Neuronal stem cell (in vitro differentiated cells): ENCODE results near the gene KRTAP10-1.

ENCODE experiments used
- DNase-seq: peaks from one replicate; pipeline ENCODE4 v3.0.0-alpha.2; 2013; ENCODE audit warnings: low spot score
- H2AFZ ChIP-seq: one replicate; pipeline ENCODE4 v1.6.1; 2013; ENCODE audit warnings: mild to moderate bottlenecking, low read length, inconsistent platforms
- H2AK5ac ChIP-seq: 2 replicates; pipeline ENCODE4 v1.6.1; 2013; ENCODE audit warnings: low read depth, mild to moderate bottlenecking, inconsistent platforms, low read length, moderate library complexity, mixed read lengths
- H2BK120ac ChIP-seq: 2 replicates; pipeline ENCODE4 v1.6.1; 2013; ENCODE audit warnings: low read depth, mild to moderate bottlenecking, inconsistent platforms, low read length, moderate library complexity, mixed read lengths
- H2BK12ac ChIP-seq: one replicate; pipeline ENCODE4 v1.6.1; 2013; ENCODE audit warnings: low read length, inconsistent platforms
- H2BK15ac ChIP-seq: 2 replicates; pipeline ENCODE4 v1.6.1; 2013; ENCODE audit warnings: mild to moderate bottlenecking, low read length, inconsistent platforms, mixed read lengths
- H2BK5ac ChIP-seq: one replicate; pipeline ENCODE4 v1.6.1; 2013; ENCODE audit warnings: inconsistent platforms, mild to moderate bottlenecking, low read length, moderate library complexity
- H3K14ac ChIP-seq: one replicate; pipeline ENCODE4 v1.6.1; 2013; ENCODE audit warnings: low read length, inconsistent platforms
- H3K18ac ChIP-seq: 2 replicates; pipeline ENCODE4 v1.6.1; 2013; ENCODE audit warnings: low read length, inconsistent platforms
- H3K23ac ChIP-seq: 2 replicates; pipeline ENCODE4 v1.6.1; 2013; ENCODE audit warnings: low read depth, mild to moderate bottlenecking, mixed read lengths, low read length, inconsistent platforms; ENCODE audit not compliant: poor library complexity
- H3K27ac ChIP-seq: replicated peaks from 3 replicates; pipeline ENCODE4 v1.5.1; 2013; ENCODE audit warnings: low read length, inconsistent platforms
- H3K27me3 ChIP-seq, 3 experiments: 2 replicates each; pipeline ENCODE4 v1.6.1; 2013; ENCODE audit warnings: low read length in 3 of 3, mild to moderate bottlenecking in 2 of 3, inconsistent platforms in 1 of 3, low read depth in 1 of 3, mixed read lengths in 1 of 3, moderate library complexity in 1 of 3; ENCODE audit not compliant: control insufficient read depth in 3 of 3, insufficient read depth in 3 of 3
- H3K36me3 ChIP-seq, 2 donors: replicated peaks in 1 of 2; 2 replicates each; pipeline ENCODE4 v1.6.1; 2013; ENCODE audit warnings: low read length in 2 of 2; ENCODE audit not compliant: control insufficient read depth in 2 of 2, insufficient read depth in 2 of 2
- H3K4ac ChIP-seq: 2 replicates; pipeline ENCODE4 v1.6.1; 2013; ENCODE audit warnings: inconsistent platforms, mild to moderate bottlenecking, low read length, moderate library complexity
- H3K4me1 ChIP-seq, 2 donors: 1 replicate in 1 of 2; 2 replicates in 1 of 2; pipeline ENCODE4 v1.6.1; 2013; ENCODE audit warnings: low read length in 2 of 2, low read depth in 1 of 2; ENCODE audit not compliant: control insufficient read depth in 2 of 2, insufficient read depth in 1 of 2
- H3K4me2 ChIP-seq: one replicate; pipeline ENCODE4 v1.6.1; 2013; ENCODE audit warnings: mild to moderate bottlenecking, low read length, inconsistent platforms; ENCODE audit not compliant: insufficient read depth, poor library complexity, severe bottlenecking
- H3K4me3 ChIP-seq, 2 donors: 2 replicates each; pipeline ENCODE4 v1.5.1; 2013; ENCODE audit warnings: low read length in 2 of 2, mild to moderate bottlenecking in 2 of 2, inconsistent platforms in 1 of 2, moderate library complexity in 1 of 2
- H3K79me1 ChIP-seq: one replicate; pipeline ENCODE4 v1.6.1; 2013; ENCODE audit warnings: low read depth, mild to moderate bottlenecking, inconsistent platforms, low read length, moderate library complexity
- H3K9ac ChIP-seq: one replicate; pipeline ENCODE4 v1.6.1; 2013; ENCODE audit warnings: mild to moderate bottlenecking, low read depth, low read length, inconsistent platforms; ENCODE audit not compliant: poor library complexity
- H3K9me3 ChIP-seq, 2 donors: replicated peaks in 1 of 2; 2 replicates each; pipeline versions ENCODE3 to v1.6.1; 2013; ENCODE audit warnings: low read length in 2 of 2, mild to moderate bottlenecking in 2 of 2, inconsistent platforms in 1 of 2, low read depth in 1 of 2, mixed read lengths in 1 of 2, moderate library complexity in 1 of 2; ENCODE audit not compliant: control insufficient read depth in 2 of 2, insufficient read depth in 1 of 2
- H4K8ac ChIP-seq: one replicate; pipeline ENCODE4 v1.6.1; 2013; ENCODE audit warnings: low read depth, mild to moderate bottlenecking, inconsistent platforms, low read length, moderate library complexity
- H4K91ac ChIP-seq: one replicate; pipeline ENCODE4 v1.6.1; 2013; ENCODE audit warnings: low read length, low read depth, mild to moderate bottlenecking, inconsistent platforms; ENCODE audit not compliant: poor library complexity
- WGBS, 2 donors: extraction: QIAGEN DNeasy Blood & Tissue Kit; methylation state at CpG; one replicate each; pipeline ENCODE4 v1.1.7; 2013; ENCODE audit warnings: missing lambda C conversion rate in 2 of 2, mixed read lengths in 1 of 2; ENCODE audit not compliant: insufficient read length in 2 of 2, insufficient replicate concordance in 1 of 2; ENCODE audit errors: extremely low coverage in 2 of 2; 5-methylcytosine and 5-hydroxymethylcytosine counted together

The KRTAP10-1 gene

DNA sequence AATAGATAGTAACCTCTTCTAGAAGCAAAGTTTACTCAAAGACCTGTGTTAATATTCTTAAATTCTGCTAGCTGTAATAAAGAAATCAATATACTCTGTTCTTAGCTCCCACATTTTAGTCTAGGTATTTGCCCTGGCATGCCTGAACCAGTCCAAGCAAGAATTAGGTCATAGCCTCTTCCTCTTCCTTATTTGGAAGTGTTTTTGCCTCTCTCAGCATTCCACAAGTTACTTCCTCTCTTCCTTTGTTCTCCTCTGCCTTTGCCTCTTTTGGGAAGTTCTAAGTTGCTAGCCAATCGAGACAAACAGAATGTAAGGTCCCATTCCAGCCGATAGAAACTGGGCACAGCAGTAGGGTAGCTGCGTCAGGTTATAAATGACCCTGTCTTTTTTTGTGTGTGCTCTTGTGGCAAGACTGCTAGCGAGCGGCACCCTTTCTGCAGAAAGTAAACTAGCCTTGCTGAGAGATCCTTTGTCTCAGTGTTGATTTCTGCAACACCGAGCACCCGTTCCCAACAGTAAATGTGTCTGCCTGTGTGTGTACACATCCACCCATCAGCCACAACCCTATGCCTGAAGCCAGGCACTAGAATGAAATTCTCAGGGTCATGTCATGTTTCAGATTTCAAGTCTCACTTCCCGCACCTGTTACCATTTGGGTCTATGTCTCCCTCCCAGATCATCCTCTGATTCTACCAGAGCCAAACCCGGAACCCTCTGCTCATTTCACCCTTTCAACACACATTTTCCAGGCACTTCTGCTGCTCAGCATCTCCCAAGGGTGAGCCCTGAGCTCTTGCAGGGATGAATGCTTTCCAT lies 47.2 kb downstream of the KRTAP10-1 start:
- H3K4me2 ChIP-seq, result no peak overlapping the region
- H2BK120ac ChIP-seq, result no peak overlapping the region
- no peak overlapping the region for H2BK12ac ChIP-seq
- no peak overlapping the region for H3K9ac ChIP-seq
- DNase-seq, result no peak
- no peak overlapping the region for H3K4ac ChIP-seq
- no peak overlapping the region for H3K4me3 ChIP-seq
- H2AFZ ChIP-seq, result no peak overlapping the region
- no peak overlapping the region for H2BK15ac ChIP-seq
- no peak overlapping the region for H3K18ac ChIP-seq
- H3K27ac ChIP-seq, result no peak overlapping the region
- H3K27me3 ChIP-seq, result peaks cover 0 to 10% (median 0%) of the 10 kb centered on the region in 3 experiments
- H3K79me1 ChIP-seq, result no peaks in the 10 kb centered on the region
- H3K4me1 ChIP-seq, result peaks cover 13 to 15% of the 10 kb centered on the region in 2 donors
- H3K36me3 ChIP-seq, result no peaks in the 10 kb centered on the region
- peaks cover 16 to 42% of the 10 kb centered on the region in 2 donors for H3K9me3 ChIP-seq
- no peak overlapping the region for H3K14ac ChIP-seq
- H4K91ac ChIP-seq, result no peak overlapping the region
- no peak overlapping the region for H2AK5ac ChIP-seq
- H4K8ac ChIP-seq, result no peak overlapping the region
- H2BK5ac ChIP-seq, result no peak overlapping the region
- H3K23ac ChIP-seq, result no peak overlapping the region
- WGBS, 2 donors, result no CpG with 5 or more reads among the region's 9 CpGs

DNA sequence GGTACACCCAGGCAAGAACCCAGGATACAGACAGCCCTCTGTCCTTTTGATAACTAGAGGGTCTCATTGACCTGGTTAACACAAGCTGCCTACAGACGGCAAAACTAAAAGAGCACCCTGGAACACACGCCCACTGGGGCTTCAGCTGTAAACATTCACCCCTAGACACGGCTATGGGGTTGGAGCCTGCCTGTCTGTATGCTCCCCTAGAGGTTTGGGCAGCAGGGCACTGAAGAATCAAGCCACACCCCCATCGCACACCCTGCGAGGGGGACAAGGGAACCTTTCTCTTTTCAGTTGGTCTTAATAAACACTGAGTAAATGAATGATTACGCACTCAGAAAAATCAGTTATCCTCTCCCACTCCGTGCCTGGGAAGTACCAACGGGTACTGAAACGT lies 49.2 kb downstream of the KRTAP10-1 start:
- no peak overlapping the region for H2AFZ ChIP-seq
- H3K4me1 ChIP-seq, result no peaks in the 10 kb centered on the region
- no peak overlapping the region for H3K4ac ChIP-seq
- no peak overlapping the region for H2BK12ac ChIP-seq
- H4K91ac ChIP-seq, result no peak overlapping the region
- peaks cover 16 to 42% of the 10 kb centered on the region in 2 donors for H3K9me3 ChIP-seq
- no CpG with 5 or more reads among the region's 9 CpGs for WGBS, 2 donors
- H3K18ac ChIP-seq, result no peak overlapping the region
- no peak for DNase-seq
- no peak overlapping the region for H3K23ac ChIP-seq
- no peak overlapping the region for H3K4me3 ChIP-seq
- no peak overlapping the region for H4K8ac ChIP-seq
- H3K9ac ChIP-seq, result no peak overlapping the region
- no peak overlapping the region for H3K4me2 ChIP-seq
- peaks cover 0 to 7% (median 0%) of the 10 kb centered on the region in 3 experiments for H3K27me3 ChIP-seq
- no peak overlapping the region for H2BK120ac ChIP-seq
- H3K79me1 ChIP-seq, result no peaks in the 10 kb centered on the region
- no peak overlapping the region for H2BK5ac ChIP-seq
- H2AK5ac ChIP-seq, result no peak overlapping the region
- no peak overlapping the region for H2BK15ac ChIP-seq
- no peak overlapping the region for H3K14ac ChIP-seq
- no peak overlapping the region for H3K27ac ChIP-seq
- no peaks in the 10 kb centered on the region for H3K36me3 ChIP-seq

DNA sequence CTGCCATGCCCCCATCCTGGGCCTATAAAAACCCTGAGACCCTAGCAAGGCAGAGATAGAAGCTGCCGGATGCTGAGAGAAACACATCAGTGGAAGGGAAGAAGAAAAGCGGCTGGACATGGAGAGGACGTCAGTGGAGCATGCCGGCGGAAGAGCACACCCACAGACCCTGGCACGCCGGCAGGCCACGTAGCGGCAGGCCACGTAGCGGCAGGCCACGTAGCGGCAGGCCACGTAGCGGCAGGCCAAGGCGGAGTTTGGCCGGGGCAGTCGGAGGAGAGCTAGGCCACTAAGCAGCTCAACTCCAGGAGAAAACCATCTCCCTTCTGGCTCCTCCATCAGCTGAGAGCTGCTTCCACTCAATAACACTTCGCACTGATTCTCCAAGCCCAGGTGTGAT lies 49.6 kb downstream of the KRTAP10-1 start:
- no peak overlapping the region for H3K4me3 ChIP-seq
- H2BK120ac ChIP-seq, result no peak overlapping the region
- H2AFZ ChIP-seq, result no peak overlapping the region
- H3K14ac ChIP-seq, result no peak overlapping the region
- no peak overlapping the region for H3K27ac ChIP-seq
- H3K79me1 ChIP-seq, result no peaks in the 10 kb centered on the region
- H4K91ac ChIP-seq, result no peak overlapping the region
- peaks cover 16 to 41% of the 10 kb centered on the region in 2 donors for H3K9me3 ChIP-seq
- no peak overlapping the region for H3K9ac ChIP-seq
- no peaks in the 10 kb centered on the region for H3K36me3 ChIP-seq
- no CpG with 5 or more reads among the region's 19 CpGs for WGBS, 2 donors
- no peak overlapping the region for H3K4ac ChIP-seq
- no peak overlapping the region for H4K8ac ChIP-seq
- no peak overlapping the region for H3K23ac ChIP-seq
- H2BK12ac ChIP-seq, result no peak overlapping the region
- peaks cover 0 to 11% (median 0%) of the 10 kb centered on the region in 3 experiments for H3K27me3 ChIP-seq
- no peaks in the 10 kb centered on the region for H3K4me1 ChIP-seq
- no peak overlapping the region for H3K4me2 ChIP-seq
- no peak overlapping the region for H3K18ac ChIP-seq
- no peak overlapping the region for H2BK5ac ChIP-seq
- no peak overlapping the region for H2AK5ac ChIP-seq
- H2BK15ac ChIP-seq, result no peak overlapping the region
- no peak for DNase-seq

DNA sequence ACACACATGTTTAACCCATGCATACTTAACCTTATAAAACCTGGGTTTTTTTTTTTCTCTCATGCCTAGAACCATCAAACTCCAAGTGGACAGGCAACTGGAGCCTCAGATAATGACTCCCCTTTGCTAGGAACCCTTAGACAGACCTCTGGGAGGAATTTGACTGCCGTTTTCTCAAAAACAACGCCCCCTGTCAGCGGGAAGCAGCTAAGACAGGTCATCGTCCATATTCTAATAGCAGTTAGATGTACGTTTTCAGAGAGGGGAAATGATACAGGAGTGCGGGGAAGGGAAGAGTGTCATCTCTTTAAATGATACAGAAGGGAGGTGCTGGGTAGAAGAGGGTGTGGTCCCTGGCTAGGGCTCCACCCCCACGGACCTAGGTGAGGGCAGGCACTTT lies 50.0 kb downstream of the KRTAP10-1 start:
- H4K8ac ChIP-seq, result no peak overlapping the region
- no peak overlapping the region for H3K9ac ChIP-seq
- no peak overlapping the region for H2AK5ac ChIP-seq
- no peak overlapping the region for H2BK120ac ChIP-seq
- H3K4me2 ChIP-seq, result no peak overlapping the region
- no peaks in the 10 kb centered on the region for H3K4me1 ChIP-seq
- no peak overlapping the region for H2AFZ ChIP-seq
- H3K9me3 ChIP-seq, result peaks cover 16 to 37% of the 10 kb centered on the region in 2 donors
- no peak overlapping the region for H4K91ac ChIP-seq
- no peak for DNase-seq
- no peak overlapping the region for H3K4ac ChIP-seq
- no peak overlapping the region for H2BK5ac ChIP-seq
- H3K79me1 ChIP-seq, result no peaks in the 10 kb centered on the region
- no peak overlapping the region for H3K4me3 ChIP-seq
- peaks cover 0 to 10% (median 0%) of the 10 kb centered on the region in 3 experiments for H3K27me3 ChIP-seq
- WGBS, 2 donors, result no CpG with 5 or more reads among the region's 7 CpGs
- no peaks in the 10 kb centered on the region for H3K36me3 ChIP-seq
- no peak overlapping the region for H2BK12ac ChIP-seq
- H2BK15ac ChIP-seq, result no peak overlapping the region
- no peak overlapping the region for H3K23ac ChIP-seq
- H3K27ac ChIP-seq, result no peak overlapping the region
- no peak overlapping the region for H3K14ac ChIP-seq
- H3K18ac ChIP-seq, result no peak overlapping the region
